GM20000 (cell line): ENCODE results near the gene STX3.

Source experiments
- DNase-seq: peaks from one replicate; pipeline ENCODE4 v3.0.0; 2012; ENCODE audit warnings: low spot score
- TF ChIP-seq, protein P1 (sequence below): IDR thresholded peaks from 2 replicates; pipeline ENCODE4 v1.5.1; 2012; ENCODE audit warnings: mild to moderate bottlenecking, control low read depth; ENCODE audit errors: extremely low read depth, missing control alignments

Gene STX3

DNA sequence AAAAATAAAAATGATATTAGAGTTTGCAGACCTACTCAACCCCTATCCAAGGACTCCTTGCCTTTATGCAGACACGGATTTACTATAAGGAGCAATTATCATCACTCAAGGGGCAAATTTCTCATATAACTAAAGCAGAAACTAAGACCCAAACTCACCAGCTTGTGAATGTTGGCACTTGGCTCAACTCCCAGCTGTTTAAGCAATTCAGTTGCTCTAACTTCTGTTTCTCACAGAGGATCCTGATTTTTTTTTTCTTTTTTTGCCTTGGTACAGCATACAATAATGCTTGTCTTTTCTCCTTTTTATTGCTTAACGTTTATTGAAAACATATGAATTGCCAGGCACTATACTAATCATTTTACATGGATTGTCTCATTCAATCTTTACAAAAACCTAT, 99.7 kb downstream of the STX3 start:
- no peak for DNase-seq
- TF ChIP-seq, protein P1, sequence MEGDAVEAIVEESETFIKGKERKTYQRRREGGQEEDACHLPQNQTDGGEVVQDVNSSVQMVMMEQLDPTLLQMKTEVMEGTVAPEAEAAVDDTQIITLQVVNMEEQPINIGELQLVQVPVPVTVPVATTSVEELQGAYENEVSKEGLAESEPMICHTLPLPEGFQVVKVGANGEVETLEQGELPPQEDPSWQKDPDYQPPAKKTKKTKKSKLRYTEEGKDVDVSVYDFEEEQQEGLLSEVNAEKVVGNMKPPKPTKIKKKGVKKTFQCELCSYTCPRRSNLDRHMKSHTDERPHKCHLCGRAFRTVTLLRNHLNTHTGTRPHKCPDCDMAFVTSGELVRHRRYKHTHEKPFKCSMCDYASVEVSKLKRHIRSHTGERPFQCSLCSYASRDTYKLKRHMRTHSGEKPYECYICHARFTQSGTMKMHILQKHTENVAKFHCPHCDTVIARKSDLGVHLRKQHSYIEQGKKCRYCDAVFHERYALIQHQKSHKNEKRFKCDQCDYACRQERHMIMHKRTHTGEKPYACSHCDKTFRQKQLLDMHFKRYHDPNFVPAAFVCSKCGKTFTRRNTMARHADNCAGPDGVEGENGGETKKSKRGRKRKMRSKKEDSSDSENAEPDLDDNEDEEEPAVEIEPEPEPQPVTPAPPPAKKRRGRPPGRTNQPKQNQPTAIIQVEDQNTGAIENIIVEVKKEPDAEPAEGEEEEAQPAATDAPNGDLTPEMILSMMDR, result no peak
